Motor neuron (in vitro differentiated cells): ENCODE results near the gene CKS1B. TPM values are rescaled to one million over a fixed set of nuclear protein-coding genes. Genes with fewer than 3 reads are reported as not detected.
"Not testable (repeated sequence)": the region's sequence is repeated elsewhere in the genome, so short reads cannot be mapped to it uniquely, and the experiment has no call there.

ENCODE experiments used
- ATAC-seq, 8 experiments: fragments of 200-7000 bp; cut with Tn5 transposase; replicated peaks in 6 of 8; 2 replicates each; pipeline ENCODE4 v1.8.0; 2021; ENCODE audit warnings: mild to moderate bottlenecking in 8 of 8, moderate library complexity in 8 of 8
- H3K27ac ChIP-seq, 2 donors: fragments of 250-450 bp; sonication (Bioruptor Pico); 2 replicates each; pipeline ENCODE4 v1.9.0; 2021; ENCODE audit warnings: antibody characterized with exemption in 2 of 2, mild to moderate bottlenecking in 2 of 2, moderate library complexity in 1 of 2
- H3K4me1 ChIP-seq, 2 donors: fragments of 250-450 bp; sonication (Bioruptor Pico); replicated peaks in 1 of 2; 2 replicates each; pipeline ENCODE4 v1.6.1; 2021; ENCODE audit warnings: antibody characterized with exemption in 2 of 2, mild to moderate bottlenecking in 2 of 2, moderate library complexity in 1 of 2
- H3K4me3 ChIP-seq, 5 donors: fragments of 250-450 bp; sonication (Bioruptor Pico); 2 replicates each; pipeline ENCODE4 v1.9.0; 2021; ENCODE audit warnings: antibody characterized with exemption in 5 of 5, mild to moderate bottlenecking in 5 of 5, moderate library complexity in 4 of 5
- WGBS, 10 experiments: fragments of 450-650 bp; shearing (Covaris generic); methylation state at CpG; one replicate each; pipeline ENCODE4 v1.0.0; 2022; 5-methylcytosine and 5-hydroxymethylcytosine counted together
- in situ Hi-C, 9 experiments: fragments of 400-800 bp; cut with MboI; loops; one replicate each; pipeline ENCODE4 v1.15.0; 2021; ENCODE audit warnings: low sequenced_read_pairs in 9 of 9, low pct_unique_long_range_greater_than_20kb in 2 of 9; ENCODE audit not compliant: unreplicated experiment in 9 of 9
- total RNA-seq, 8 experiments: library from RNA; unstranded; fragments of 300-600 nt; gene quantifications; 2 replicates each; pipeline versions ENCODE4 v1.2.3 to v1.2.4, GENCODE V29; 2022

Gene CKS1B
- total RNA-seq, 8 experiments from 2014 or later, result 21.6 to 257 (median 42.5) TPM

- H3K27ac ChIP-seq, H3K4me3 ChIP-seq, in situ Hi-C loops: not testable (repeated sequence)
- 0 to 78% (median 37%) methylated on average over 2 to 11 of the region's 13 CpGs for WGBS, 10 experiments
- H3K4me1 ChIP-seq, result peaks cover 17 to 22% of the 10 kb centered on the region in 2 donors
- ATAC-seq, result peak in 3 of 8 experiments; percentile 4 to 18 (median 6)
Observed at GRCh38 chr1:154995301-154995983, 21.0 kb downstream of the CKS1B start.

- Histone ChIP-seq H3K4me1 (peaks cover 17 to 22% of the 10 kb centered on the region in 2 donors), H3K27ac (no peak overlapping the region), H3K4me3 (no peak overlapping the region)
- ATAC-seq, result no peak
- WGBS, 10 experiments, result 66 to 100% (median 96%) methylated on average over 2 to 14 of the region's 15 CpGs; no CpG with 5 or more reads in 3 of the 10 experiments
- in situ Hi-C loops, result no loop called here
Observed at GRCh38 chr1:154996966-154997701, 22.7 kb downstream of the CKS1B start.

- Histone ChIP-seq H3K4me3 (no peak overlapping the region), H3K4me1 (peaks cover 12 to 15% of the 10 kb centered on the region in 2 donors), H3K27ac (no peak overlapping the region)
- ATAC-seq, result no peak
- 80 to 100% (median 90%) methylated on average over 1 to 8 of the region's 16 CpGs; no CpG with 5 or more reads in 5 of the 10 experiments for WGBS, 10 experiments
- in situ Hi-C loops, result no loop called here
Observed at GRCh38 chr1:154998201-154998780, 23.8 kb downstream of the CKS1B start.

- in situ Hi-C loops, result no loop called here
- peak in 3 of 8 experiments; percentile 5 to 14 (median 8) for ATAC-seq
- peak overlapping the region; percentile 49 to 74 (median 56) for H3K4me3 ChIP-seq
- WGBS, 10 experiments, result 0 to 43% (median 12%) methylated on average over 2 to 20 of the region's 40 CpGs; no CpG with 5 or more reads in 4 of the 10 experiments
- H3K4me1 ChIP-seq, result peaks cover 8 to 9% of the 10 kb centered on the region in 2 donors
- H3K27ac ChIP-seq, result peak overlapping the region in 1 of 2 donors; percentile 87
Observed at GRCh38 chr1:154998818-154999570, 24.5 kb downstream of the CKS1B start.

GRCh38 chr1:154999571-155000410 lies 25.3 kb downstream of the CKS1B start:
- WGBS, 10 experiments, result 0 to 6% (median 0%) methylated on average over 1 to 16 of the region's 50 CpGs; no CpG with 5 or more reads in 4 of the 10 experiments
- Histone ChIP-seq H3K4me1 (peaks cover 16% of the 10 kb centered on the region in 2 donors), H3K4me3 (peak overlapping the region; percentile 49 to 74 (median 56)), H3K27ac (peak overlapping the region; percentile 86 to 87)
- ATAC-seq, result no peak
- in situ Hi-C loops, result no loop called here

- peak overlapping the region; percentile 49 to 74 (median 56) for H3K4me3 ChIP-seq
- in situ Hi-C loops, result no loop called here
- ATAC-seq, result no peak
- H3K4me1 ChIP-seq, result peaks cover 19 to 22% of the 10 kb centered on the region in 2 donors
- H3K27ac ChIP-seq, result peak overlapping the region; percentile 86 to 87
- WGBS, 10 experiments, result 0% methylated on average over 1 to 4 of the region's 13 CpGs; no CpG with 5 or more reads in 7 of the 10 experiments
Observed at GRCh38 chr1:155000411-155000725, 25.9 kb downstream of the CKS1B start.

GRCh38 chr1:155000726-155001424 lies 26.4 kb downstream of the CKS1B start:
- peak; percentile 41 to 62 (median 56) for ATAC-seq
- H3K4me1 ChIP-seq, result peaks cover 16 to 24% of the 10 kb centered on the region in 2 donors
- H3K4me3 ChIP-seq, result peak overlapping the region; percentile 49 to 74 (median 56)
- H3K27ac ChIP-seq, result peak overlapping the region; percentile 86 to 87
- WGBS, 10 experiments, result 0% methylated on average over 3 to 13 of the region's 43 CpGs; no CpG with 5 or more reads in 6 of the 10 experiments
- in situ Hi-C loops, result no loop called here

GRCh38 chr1:155001425-155001674 lies 26.9 kb downstream of the CKS1B start:
- H3K4me3 ChIP-seq, result peak overlapping the region; percentile 49 to 74 (median 56)
- in situ Hi-C loops, result no loop called here
- 0% methylated on average over 2 of the region's 11 CpGs; no CpG with 5 or more reads in 8 of the 10 experiments for WGBS, 10 experiments
- peak in 1 of 8 experiments; percentile 6 for ATAC-seq
- peaks cover 16 to 24% of the 10 kb centered on the region in 2 donors for H3K4me1 ChIP-seq
- peak overlapping the region; percentile 86 to 87 for H3K27ac ChIP-seq

- Histone ChIP-seq H3K4me3 (peak overlapping the region; percentile 49 to 74 (median 56)), H3K4me1 (peaks cover 16 to 24% of the 10 kb centered on the region in 2 donors), H3K27ac (peak overlapping the region; percentile 86 to 87)
- in situ Hi-C loops, result no loop called here
- 0% methylated on average over 5 of the region's 38 CpGs; no CpG with 5 or more reads in 9 of the 10 experiments for WGBS, 10 experiments
- ATAC-seq, result peak; percentile 65 to 76 (median 68)
Observed at GRCh38 chr1:155001675-155002463, 27.4 kb downstream of the CKS1B start.

GRCh38 chr1:155002464-155003226 lies 28.2 kb downstream of the CKS1B start, which contains the start of gene ZBTB7B:
Gene ZBTB7B (plus strand): TSS chr1:155002802. CDS start chr1:155014661, 11,859 bp downstream.
- Histone ChIP-seq H3K27ac (peak within 1 kb of the TSS; percentile 91 to 93), H3K4me3 (peak within 1 kb of the TSS; percentile 49 to 74 (median 56)), H3K4me1 (peaks cover 16 to 24% of the 10 kb centered on the region in 2 donors)
- WGBS, 10 experiments, result 0 to 6% (median 4%) methylated on average over 1 to 11 of the region's 35 CpGs; no CpG with 5 or more reads in 6 of the 10 experiments
- peak in 4 of 8 experiments; percentile 0 to 6 (median 3) for ATAC-seq
- in situ Hi-C loops, result no loop called here
